NCI-H446 treated with DMSO at 0.1 percent for 48 hours (cell line): ENCODE results near the gene PLEKHB2.
"Not testable (repeated sequence)": the region's sequence is repeated elsewhere in the genome, so short reads cannot be mapped to it uniquely, and the experiment has no call there.

Source experiments
- DNase-seq: peaks from one replicate; lab custom pipeline; 2025; lab: John Stamatoyannopoulos, UW

Gene PLEKHB2

DNA sequence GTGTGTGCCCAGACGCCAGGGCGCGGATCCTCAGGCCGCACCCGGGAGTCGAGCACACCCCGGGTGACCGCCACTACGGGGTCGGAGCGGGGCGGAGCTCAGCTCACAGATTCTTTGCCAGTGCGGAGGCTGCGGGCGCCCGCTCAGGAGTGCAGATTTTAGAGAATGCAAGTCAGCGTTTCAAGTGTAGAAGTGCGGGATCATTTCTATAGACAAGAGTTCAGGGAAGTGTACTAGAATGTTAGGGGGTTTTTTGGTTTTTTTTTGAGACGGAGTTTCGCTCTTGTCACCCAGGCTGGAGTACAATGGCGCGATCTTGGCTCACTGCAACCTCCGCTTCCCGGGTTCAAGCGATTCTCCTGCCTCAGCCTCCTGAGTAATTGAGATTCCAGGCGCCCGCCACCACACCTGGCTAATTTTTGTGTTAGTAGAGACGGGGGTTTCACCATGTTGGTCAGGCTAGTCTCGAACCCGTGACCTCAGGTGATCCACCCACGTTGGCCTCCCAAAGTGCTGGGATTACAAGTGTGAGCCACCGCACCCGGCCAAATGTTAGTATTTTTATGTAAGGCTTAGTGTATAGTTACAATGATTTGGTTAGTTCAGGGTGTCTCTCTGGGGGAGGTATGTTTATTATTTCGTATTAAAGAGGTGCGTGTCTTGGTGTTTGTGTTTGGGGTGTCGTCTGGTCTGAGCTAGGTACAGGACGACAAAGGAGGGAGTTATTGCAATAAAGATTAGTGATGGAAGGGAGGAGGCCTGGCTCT is 11.3 kb upstream of the PLEKHB2 start:
- DNase-seq = no peak

DNA sequence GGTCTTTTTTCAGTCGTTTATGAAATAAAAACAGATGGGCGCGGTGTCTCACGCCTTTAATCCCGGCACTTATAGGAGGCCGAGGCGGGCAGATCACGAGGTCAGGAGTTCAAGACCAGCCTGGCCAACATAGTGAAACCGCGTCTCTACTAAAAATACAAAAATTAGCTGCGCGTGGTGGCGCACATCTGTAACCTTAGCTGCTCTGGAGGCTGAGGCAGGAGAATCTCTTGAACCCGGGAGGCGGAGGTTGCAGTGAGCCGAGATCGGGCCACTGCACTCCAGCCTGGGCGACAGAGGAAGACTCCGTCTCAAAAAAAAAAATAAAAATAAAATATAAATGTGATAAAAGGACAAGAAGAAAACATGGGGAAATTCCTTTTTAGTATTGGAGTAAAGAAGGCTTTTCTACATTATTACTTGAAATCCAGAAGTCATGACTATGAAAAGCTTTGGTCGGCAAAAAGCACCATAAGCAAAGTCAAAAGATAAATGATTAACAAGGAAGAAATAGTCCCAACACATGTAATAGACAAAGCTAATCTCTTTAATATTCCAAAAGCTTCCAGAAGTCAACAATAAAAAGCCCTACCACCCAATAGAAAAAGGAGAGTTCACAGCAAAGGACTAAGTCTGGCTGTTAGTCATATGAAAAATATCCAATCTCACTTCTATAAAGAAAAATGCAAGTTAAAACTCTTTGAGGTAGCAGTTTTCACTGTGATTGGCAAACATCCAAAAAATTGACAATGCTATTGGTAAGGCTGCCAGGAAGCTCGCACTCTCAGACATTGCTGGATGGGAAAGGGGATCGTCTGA is 10.5 kb upstream of the PLEKHB2 start:
- peak; percentile 14 for DNase-seq

DNA sequence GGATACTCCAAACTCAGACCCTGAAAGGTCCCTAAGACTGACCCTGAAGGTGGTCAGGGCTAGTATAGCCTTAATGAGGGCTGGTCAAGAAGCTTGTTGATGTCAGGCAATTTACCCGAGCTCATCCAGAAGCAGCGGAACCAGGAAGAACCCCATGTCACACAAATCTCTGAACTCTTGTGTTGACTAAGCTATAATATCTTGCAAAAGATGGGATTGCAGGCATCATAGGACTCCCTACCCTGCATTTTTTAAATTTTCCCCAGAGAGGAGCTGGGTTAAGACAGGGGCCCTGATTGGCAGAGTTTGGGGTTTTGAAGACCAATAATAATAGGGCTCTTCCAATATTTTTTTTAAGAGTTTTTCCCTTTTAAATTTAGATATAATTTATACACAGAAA is 2.0 kb upstream of the PLEKHB2 start:
- DNase-seq = no peak

DNA sequence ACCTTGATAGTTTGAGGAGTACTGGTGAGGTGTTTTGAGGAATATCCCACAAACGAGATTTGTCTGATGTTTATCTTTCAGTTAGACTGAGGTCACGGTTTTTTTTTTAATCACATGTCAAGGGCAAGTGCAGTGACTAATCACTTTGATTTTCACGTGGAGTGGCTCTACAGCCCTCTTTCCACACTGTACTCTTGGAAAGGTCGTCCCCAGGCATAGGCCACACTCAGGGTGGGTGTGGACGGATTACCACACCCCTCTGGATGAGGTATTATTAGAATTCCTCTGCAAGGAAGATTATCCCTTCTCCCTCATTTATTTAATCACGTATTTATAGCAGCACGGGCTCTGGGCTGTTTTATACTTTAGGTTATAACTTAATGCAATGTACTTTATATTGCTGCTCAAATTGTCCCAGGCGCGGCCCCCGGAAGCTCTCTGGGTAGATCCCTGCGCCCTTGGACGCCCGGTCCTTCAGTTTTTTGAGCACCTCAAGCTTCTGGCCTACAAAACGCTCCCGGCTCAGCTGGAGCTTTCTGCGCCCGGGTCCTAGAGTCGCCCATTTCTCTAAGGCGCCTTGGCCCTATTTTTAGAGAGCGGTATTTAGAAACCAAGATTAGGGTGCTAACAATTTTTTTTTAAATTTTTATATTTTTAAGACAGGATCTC is 515 bp upstream of the PLEKHB2 start:
- peak; percentile 76 for DNase-seq

DNA sequence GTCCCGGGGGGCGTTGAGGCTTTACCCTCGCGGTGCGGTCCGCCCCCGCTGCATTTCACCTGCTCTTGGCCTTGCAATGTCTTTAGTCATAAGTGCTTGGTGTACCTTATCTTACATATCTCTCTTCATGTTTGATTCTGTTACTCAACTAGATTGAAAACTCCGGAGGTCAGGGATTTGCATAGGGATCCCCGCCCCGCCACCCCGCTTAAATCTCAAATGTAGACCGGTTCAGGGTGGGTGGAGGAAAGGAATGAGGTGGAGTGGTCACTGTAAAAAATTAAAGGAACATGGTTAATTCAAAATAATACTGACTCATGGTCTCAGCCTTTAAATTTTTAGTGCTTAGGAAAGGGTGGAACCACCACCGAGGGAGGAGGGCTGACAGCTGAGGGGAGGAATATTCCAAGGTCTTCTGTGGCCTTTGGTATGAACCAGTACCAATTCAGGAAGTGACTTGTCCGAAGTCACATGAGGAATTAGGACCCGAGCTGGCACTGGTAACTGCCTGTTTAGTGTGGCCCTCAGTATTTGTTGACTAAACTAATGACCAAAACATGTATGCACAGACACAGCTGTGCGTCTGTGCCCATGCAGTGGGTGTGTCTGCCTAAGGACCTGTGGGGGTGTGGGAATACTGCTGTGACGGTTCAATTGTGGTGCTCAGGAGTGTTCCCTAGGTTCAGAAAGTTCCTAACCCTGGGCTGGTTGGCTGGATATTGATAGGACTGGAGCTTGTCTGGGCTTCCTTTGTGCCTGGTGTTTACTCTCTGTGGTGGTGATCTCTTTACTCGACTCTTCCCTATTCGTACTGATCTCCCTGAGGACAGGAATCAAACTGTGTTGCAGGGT is 1.0 kb downstream of the PLEKHB2 start:
- no peak for DNase-seq

DNA sequence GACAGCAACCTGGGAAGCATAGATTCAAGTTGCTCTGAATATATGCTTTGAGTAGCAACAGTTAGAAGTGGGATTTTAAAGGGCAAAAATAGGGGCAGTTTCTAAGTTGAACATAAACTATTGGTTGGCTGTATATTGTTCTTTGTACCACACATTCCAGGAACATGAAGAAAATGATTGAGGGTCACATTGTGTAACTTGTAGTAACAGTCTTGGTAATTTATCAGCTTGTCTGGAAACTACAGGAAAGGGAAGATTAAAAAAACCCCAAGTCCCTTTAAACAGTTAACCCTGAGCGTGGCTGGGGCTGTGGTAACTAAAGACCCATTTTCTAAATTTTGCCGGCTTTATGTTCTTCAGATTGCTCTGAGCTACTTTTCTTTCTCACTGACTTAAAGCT is 7.4 kb downstream of the PLEKHB2 start:
- DNase-seq = no peak

DNA sequence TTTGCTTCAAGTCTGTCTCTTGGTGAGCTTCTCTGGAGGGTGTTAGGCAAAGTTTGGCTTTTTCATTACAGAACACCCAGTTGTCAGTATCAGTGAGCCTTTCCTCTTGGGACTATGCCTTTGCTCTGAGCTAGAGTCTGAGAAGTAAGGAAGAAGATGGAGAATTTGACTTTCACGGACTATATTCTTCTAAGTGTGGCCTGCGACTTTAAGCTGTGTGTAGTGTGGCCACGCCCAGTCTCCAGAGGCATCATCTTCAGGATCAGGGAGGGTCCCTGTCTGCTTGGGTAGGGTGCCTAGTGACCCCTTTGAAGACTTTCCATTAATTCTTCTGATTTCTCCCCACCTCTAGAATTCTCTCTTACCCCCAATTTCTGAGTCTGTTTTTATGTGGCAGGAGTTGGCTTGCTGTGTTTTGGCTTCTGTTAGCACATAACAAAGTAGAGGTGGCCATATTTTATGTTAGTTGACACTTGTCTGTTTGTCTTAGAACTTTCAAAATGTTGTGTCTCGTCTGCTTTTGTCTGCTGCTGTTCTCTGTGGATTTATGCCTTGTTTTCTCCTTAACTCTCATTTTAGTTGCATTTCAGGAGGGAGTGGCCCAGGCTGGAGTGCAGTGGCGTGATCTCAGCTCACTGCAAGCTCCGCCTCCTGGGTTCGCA is 8.6 kb downstream of the PLEKHB2 start:
- DNase-seq = no peak

DNA sequence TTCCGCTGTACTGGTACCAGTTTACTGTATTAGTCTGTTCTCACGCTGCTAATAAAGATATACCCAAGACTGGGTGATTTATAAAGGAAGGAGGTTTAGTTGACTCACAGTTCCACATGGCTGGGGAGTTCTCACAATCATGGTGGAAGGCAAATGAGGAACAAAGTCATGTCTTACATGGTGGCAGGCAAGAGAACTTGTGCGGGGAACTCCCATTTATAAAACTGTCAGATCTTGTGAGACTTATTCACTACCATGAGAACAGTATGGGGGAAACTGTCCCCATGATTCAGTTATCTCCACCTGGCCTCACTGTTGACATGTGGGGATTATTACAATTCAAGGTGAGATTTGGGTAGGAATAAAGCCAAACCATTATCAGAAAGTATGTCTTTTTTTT is 9.8 kb downstream of the PLEKHB2 start:
- DNase-seq = not testable (repeated sequence)

DNA sequence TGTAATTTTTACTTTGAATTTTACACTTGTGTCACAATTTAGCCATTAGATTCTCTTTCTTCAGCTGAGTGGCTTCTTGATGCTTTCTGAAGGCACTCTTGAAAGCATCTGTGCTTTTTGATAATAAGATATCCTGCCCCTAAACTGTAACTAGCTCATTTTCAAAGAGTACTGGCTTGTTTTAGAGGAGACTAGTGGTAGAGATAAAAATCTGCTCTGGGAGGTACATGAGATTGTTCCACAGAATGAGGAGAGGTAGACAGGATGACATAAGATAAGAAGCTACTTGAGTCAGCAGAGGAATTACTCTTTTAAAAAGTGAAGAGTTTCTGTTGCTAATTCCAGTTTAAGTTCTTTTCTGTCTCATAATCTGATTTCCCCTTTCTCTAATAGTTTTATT is 10.6 kb downstream of the PLEKHB2 start:
- DNase-seq = no peak

DNA sequence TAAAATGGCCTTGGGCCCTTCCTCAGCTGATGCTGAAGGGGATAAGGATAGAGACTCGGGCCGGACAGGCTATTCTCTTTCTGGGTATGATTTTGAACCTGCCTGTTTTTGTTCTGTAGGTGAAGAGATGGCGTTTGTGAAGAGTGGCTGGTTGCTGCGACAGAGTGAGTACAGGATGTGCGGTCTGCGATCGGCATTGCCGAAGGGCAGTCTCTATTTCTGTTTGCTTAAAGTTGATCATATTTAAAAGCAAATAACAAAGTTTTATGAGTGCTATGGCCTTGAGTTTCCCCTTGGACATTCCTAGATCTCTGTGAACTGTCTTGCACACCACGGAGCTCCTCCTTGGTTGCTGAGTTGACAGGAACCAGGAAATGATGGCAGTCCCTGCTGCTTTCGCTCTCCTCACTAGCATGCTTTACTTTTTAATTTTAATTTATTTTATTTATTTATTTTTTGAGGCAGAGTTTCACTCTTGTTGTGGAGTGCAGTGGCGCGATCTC is 15.7 kb downstream of the PLEKHB2 start:
- DNase-seq = no peak

DNA sequence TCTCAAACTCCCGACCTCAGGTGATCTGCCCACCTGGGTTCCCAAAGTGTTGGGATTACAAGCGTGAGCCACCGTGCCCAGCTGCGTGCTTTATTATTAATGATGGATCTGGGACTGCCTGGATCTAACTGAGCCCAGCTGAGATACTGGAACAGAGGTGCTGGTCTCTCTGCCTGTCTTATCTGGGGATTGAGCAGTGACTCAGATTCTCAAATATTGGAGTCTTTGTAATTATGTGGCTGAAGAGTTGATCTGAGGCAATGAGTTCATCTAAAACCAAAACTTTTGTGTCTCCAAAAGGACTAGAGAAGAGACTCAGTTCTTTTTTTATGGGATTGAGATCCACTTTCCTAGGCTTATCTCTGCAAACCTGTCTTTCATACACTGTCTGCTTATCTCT is 16.3 kb downstream of the PLEKHB2 start:
- no peak for DNase-seq

DNA sequence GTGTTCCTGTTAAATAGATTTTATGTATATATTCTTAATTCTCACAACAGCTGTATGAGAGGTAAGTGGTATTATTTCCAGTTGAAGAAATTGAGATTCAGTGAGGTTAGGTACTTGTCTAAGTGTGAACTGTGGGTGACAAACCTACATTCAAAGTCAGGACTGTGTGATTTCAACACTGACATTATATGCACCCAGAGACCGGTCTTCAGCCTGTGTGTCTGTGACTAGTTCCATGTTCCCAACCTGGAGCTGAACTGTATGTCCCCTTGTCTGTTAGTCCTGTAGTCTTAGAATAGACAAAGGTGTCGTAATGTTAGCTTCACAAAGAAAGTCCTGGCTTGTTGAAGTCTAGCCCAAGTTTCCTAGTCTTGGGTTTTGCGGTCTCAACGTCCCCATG is 17.4 kb downstream of the PLEKHB2 start:
- DNase-seq = no peak

DNA sequence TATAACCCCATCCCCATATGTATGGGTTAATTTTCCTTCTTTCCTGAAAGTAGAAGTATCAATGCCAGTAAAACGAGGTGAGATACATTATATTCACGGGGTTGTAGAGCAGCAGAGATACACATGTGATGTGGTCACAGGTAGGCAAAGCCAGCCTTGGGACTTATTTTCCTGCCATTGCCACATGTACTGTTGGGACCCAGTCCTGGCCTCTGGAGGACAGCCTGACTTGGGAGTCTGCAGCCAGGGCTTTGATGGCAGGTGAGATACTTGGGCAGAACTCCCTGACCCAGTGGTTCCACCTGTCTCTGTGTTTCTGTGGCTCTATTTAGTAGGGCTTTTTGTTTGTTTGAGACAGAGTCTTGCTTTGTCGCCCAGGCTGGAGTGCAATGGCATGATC is 18.1 kb downstream of the PLEKHB2 start:
- DNase-seq = no peak

DNA sequence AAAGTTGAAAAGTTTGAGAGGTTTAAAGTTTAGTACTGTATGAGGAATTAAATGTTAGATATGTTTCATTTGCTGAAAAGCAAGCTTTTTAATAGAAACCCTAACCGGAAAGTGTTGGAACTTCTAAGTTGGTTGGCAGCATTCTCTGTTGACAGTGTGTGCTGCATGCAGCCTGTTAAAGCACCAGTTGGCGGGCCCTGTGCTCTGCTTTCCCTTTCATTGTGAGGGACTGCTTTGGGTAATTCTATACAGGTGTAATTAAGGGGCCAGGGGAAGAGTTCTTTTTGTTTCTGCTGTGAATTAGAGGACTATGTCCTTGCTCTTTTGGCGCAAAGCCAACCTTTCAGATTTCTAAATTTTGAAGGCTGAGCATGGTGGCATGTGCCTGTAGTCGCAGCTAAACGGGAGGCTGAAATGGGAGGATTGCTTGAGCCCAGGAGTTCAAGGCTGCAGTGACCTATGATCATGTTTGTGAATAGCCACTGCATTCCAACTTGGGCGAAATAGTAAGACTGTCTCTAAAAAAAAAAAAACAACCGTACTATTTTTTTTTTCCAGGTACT is 20.1 kb downstream of the PLEKHB2 start:
- no peak for DNase-seq

DNA sequence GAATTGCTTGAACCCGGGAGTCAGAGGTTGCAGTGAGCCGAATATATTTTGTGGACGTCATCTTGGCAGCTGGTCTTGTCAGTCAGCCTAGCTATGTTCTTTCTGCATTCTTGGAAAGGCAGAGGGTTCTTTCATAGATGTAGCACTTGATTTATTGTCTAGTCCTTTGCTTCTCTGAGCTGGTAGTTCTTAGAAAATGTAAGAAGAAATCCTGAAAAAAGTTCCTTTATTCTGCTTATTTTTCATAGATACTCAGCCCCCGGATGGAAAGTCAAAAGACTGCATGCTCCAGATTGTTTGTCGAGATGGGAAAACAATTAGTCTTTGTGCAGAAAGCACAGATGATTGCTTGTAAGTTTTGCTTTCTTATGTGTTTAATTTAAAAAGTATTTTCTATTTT is 21.3 kb downstream of the PLEKHB2 start:
- no peak for DNase-seq

DNA sequence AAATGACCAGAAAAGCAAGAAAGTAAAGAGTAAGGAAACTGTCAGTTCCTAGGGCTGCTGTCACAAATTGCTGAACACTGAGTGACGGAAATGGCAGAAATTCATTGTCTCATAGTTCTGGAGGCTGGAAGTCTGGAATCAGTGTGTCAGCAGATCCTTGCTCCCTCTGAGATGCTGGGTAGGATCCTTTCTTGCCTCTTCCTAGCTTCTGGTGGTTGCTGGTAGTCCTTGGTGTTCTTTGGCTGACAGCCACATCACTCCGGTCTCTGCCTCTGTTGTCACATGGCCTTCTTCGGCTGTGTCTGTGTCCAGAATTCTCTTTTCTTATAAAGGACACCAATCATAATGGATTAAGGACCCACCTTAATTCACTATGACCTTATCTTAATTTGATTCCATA is 21.9 kb downstream of the PLEKHB2 start:
- no peak for DNase-seq

DNA sequence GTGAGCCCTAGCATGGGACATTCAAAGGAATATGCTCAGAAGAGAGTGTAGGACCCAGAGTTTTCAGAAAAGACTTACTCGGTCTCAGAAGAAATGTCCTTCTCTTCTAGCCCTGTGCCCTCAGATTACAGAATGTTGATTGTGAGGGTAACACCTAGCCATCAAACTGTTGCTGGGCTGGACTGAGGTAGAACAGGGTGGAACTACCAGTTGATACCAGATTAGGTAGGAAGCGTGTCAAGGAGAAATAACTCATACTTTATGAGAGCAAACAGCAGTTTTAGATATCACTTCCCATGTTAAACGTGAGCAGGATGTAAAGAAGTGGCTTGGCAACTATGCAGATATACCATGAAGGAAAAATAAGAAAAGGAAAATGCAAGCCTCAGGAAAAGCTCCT is 22.8 kb downstream of the PLEKHB2 start:
- DNase-seq = no peak

DNA sequence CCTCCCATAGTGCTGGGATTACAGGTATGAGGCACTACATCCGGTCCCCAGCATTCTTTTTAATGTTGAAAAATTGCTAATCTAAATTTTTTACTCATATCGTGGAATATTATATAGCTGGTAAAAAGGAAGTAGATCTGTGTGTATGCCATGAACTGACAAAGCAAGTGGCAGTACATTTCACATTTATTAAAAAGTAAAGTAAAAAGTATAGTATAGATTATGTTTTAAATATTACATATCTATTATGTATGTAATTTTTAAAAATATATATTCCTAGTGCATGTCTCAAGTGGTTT is 25.1 kb downstream of the PLEKHB2 start:
- no peak for DNase-seq

DNA sequence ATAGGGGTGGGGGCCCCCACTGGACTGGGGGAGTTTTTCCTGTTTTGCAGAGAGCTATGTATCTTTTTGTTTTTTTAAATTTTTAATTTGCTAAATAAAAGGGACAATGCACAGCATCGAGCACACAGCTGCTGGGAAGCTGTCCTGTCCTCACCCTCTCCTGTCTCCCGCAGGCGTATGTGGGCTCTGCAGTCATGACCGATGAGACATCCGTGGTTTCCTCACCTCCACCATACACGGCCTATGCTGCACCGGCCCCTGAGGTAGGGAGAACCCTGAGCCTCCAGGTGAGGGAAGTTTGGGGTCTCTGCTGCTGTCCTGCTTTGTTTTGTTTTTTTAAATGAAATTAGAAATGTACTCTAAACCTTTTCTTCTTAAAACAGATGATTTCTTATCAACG is 27.6 kb downstream of the PLEKHB2 start:
- no peak for DNase-seq

DNA sequence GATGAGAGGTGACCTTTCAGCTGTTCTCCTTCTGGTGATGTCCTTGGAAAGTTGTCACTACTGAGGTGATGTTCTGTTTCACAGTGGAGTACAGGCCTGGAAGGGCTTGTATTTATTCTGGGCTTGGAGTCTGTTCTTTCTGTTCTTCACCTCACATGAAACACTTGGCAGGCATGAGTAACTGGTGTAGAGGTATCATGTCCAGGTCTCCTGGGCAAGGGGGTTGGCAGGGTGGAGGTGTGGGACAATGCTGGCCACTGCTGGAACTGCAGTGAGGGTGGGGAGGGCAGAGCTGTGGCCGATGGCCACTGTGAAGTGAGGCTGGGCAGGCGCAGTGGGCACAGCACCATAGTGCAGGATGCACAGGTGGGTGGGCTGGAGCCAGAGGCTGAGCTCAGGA is 35.4 kb downstream of the PLEKHB2 start:
- DNase-seq = no peak

DNA sequence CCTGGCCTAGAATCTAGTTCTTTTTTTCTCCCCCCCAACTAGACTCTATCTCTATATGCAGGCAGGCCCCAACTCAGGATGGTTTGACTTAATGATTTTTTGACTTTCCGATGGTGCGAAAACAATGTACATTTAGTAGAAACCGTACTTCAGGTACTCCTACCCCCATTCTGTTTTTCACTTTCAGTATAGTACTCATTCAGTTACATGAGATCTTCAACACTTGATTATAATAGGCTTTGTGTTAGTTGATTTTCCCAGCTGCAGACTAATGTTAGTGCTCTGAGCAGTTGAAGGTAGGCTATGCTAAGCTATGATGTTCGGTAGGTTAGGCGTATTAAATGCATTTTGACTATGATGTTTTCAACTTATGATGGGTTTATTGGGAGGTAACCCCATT is 37.7 kb downstream of the PLEKHB2 start:
- DNase-seq = no peak
